OCI-LY1 (cell line): ENCODE results near the gene GMPPB.

ENCODE experiments used
- CTCF ChIP-seq: fragments of 200-600 bp; sonication (generic), shearing (Covaris generic); IDR thresholded peaks from 2 replicates; pipeline ENCODE4 v1.5.1; 2017; ENCODE audit warnings: mild to moderate bottlenecking, antibody characterized with exemption, low read length, moderate library complexity, mixed read lengths
- EZH2 ChIP-seq: fragments of 200-600 bp; sonication (generic), shearing (Covaris generic); IDR thresholded peaks from 2 replicates; pipeline ENCODE4 v1.8.0; 2017; ENCODE audit warnings: borderline replicate concordance, mixed run types, mild to moderate bottlenecking, antibody characterized with exemption, low read length, moderate library complexity, mixed read lengths

- no peak for TF ChIP-seq CTCF
- TF ChIP-seq EZH2: no peak
Observed at GRCh38 chr3:49750056-49750455, 26.3 kb upstream of the GMPPB start.
